Measurements from ENCODE around the gene TMEM147. TPM values are rescaled to one million over a fixed set of nuclear protein-coding genes. Genes with fewer than 3 reads are reported as not detected.

TMEM147 gene
- total and polyA plus RNA-seq, 2 of the 4 experiments (the other 2 are of a cell fraction): 67.6 to 108 TPM

DNA sequence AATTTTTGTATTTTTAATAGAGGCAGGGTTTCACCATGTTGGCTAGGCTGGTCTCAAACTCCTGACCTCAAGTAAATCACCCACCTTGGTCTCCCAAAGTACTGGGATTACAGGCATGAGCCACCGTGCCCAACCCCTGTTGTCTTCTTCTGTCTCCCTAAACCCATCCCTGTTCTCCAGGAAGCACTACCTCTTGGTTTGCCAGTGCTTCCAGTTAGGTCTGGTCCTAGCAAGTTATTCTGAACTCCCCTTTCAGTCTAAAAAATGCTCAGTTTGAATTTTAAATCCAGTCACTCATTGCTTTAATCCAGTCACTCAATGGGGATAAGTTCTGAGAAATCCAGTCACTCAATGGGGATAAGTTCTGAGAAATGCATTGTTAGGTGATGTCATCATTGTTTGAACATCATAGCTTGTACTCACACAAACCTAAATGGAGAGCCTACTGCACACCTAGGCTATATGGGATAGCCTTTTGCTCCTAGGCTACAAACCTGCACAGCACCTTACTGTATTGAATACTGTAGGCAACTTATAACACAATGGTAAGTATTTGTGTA lies 26.1 kb downstream of the TMEM147 start:
- Histone ChIP-seq H4K20me1 (ENCODE audit: insufficient read depth, low read length) (no peaks in the 10 kb centered on the region), H3K9me1 (ENCODE audit: insufficient read depth, low read length) (no peaks in the 10 kb centered on the region), H3K27me3 (ENCODE audit: control insufficient read depth, insufficient read depth, low read length) (peaks cover 9% of the 10 kb centered on the region), H2BK15ac (ENCODE audit: low read depth, low read length) (no peak overlapping the region), H2BK120ac (ENCODE audit: low read depth, low read length) (no peak overlapping the region), H3K23ac (ENCODE audit: low read depth, low read length) (no peak overlapping the region), H3K9ac (ENCODE audit: low read depth, low read length) (no peak overlapping the region), H2BK5ac (ENCODE audit: low read depth, low read length, poor library complexity, severe bottlenecking) (no peak overlapping the region), H2BK20ac (ENCODE audit: low read depth, low read length) (no peak overlapping the region), H3K18ac (ENCODE audit: low read depth, low read length) (no peak overlapping the region), H3K4me2 (ENCODE audit: low read depth, low read length) (no peak overlapping the region), H3K4ac (ENCODE audit: low read depth, low read length) (no peak overlapping the region), H2AFZ (replicated peaks; ENCODE audit: low read length, poor library complexity) (no peak overlapping the region), H3K36me3 (ENCODE audit: control insufficient read depth, insufficient read depth, low read length) (no peaks in the 10 kb centered on the region), H3K56ac (ENCODE audit: extremely low read depth, insufficient read depth, low read length) (no peak overlapping the region), H2AK5ac (ENCODE audit: low read depth, low read length) (no peak overlapping the region), H3K9me3 (ENCODE audit: control insufficient read depth, insufficient read depth, low read length) (peaks cover 7% of the 10 kb centered on the region), H3K4me3 (ENCODE audit: insufficient read depth, low read depth, low read length) (no peak overlapping the region), H3K14ac (replicated peaks; ENCODE audit: low read depth, low read length) (no peak overlapping the region), H2AK9ac (replicated peaks; ENCODE audit: low read depth, low read length, poor library complexity) (no peak overlapping the region), H4K91ac (ENCODE audit: insufficient read depth, low read depth, low read length) (no peak overlapping the region), H4K8ac (ENCODE audit: low read depth in 2 of 2, low read length in 2 of 2) (no peak overlapping the region), H4K5ac (ENCODE audit: low read depth, low read length) (no peak overlapping the region), H3K79me1 (ENCODE audit: low read depth in 1 of 2, low read length in 2 of 2) (no peaks in the 10 kb centered on the region), H3K27ac (ENCODE audit: insufficient read depth, low read length) (no peak overlapping the region), H3K4me1 (ENCODE audit: control insufficient read depth, insufficient read depth, low read length) (no peaks in the 10 kb centered on the region)
- WGBS, 2 experiments (ENCODE audit: extremely low coverage in 2 of 2, insufficient read length in 1 of 2): 67% methylated on average over 1 of the region's 1 CpG; no CpG with 5 or more reads in 1 of the 2 experiments
- in situ Hi-C loops (cut with MboI; ENCODE audit: low sequenced_read_pairs) (no loop called here), dilution Hi-C loops (cut with HindIII; ENCODE audit: low sequenced_read_pairs, unreplicated experiment) (no loop called here), intact Hi-C loops (cut with micrococcal nuclease) (no loop called here)
- ChIA-PET CTCF (no interaction called here), POLR2A (ENCODE audit: unreplicated experiment) (no interaction called here)
- ATAC-seq (ENCODE audit: low read depth): no peak
- no peak for DNase-seq
- no TSS peak for BruUV-seq (replicated peaks)
- TF ChIP-seq MXI1 (IDR thresholded peaks at IDR 0.05; ENCODE audit: borderline replicate concordance, low read depth, low read length) (no peak), RAD21 (IDR thresholded peaks at IDR 0.05; ENCODE audit: low read length) (no peak), POLR2A (IDR thresholded peaks at IDR 0.05; ENCODE audit: low read depth, low read length) (no peak), NFE2L2 (IDR thresholded peaks at IDR 0.05; ENCODE audit: low read depth, low read length) (no peak), MAFK (IDR thresholded peaks at IDR 0.05; ENCODE audit: low read depth, low read length) (no peak), BHLHE40 (IDR thresholded peaks at IDR 0.05; ENCODE audit: low read depth, low read length) (no peak), CHD1 (IDR thresholded peaks at IDR 0.05; ENCODE audit: low read depth, low read length) (no peak), RCOR1 (IDR thresholded peaks at IDR 0.05; ENCODE audit: insufficient replicate concordance, low read length) (no peak), SMC3 (IDR thresholded peaks at IDR 0.05; ENCODE audit: low read depth, low read length) (no peak), MAZ (IDR thresholded peaks at IDR 0.05; ENCODE audit: borderline replicate concordance, low read depth, low read length) (no peak), CEBPB (IDR thresholded peaks at IDR 0.05; ENCODE audit: low read depth, low read length) (no peak), RFX5 (IDR thresholded peaks at IDR 0.05; ENCODE audit: low read depth, low read length) (no peak)
- TF ChIP-seq, protein P1, sequence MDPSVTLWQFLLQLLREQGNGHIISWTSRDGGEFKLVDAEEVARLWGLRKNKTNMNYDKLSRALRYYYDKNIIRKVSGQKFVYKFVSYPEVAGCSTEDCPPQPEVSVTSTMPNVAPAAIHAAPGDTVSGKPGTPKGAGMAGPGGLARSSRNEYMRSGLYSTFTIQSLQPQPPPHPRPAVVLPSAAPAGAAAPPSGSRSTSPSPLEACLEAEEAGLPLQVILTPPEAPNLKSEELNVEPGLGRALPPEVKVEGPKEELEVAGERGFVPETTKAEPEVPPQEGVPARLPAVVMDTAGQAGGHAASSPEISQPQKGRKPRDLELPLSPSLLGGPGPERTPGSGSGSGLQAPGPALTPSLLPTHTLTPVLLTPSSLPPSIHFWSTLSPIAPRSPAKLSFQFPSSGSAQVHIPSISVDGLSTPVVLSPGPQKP (IDR thresholded peaks at IDR 0.05; ENCODE audit: borderline replicate concordance, low read depth, low read length): no peak
- TF ChIP-seq, protein P2, sequence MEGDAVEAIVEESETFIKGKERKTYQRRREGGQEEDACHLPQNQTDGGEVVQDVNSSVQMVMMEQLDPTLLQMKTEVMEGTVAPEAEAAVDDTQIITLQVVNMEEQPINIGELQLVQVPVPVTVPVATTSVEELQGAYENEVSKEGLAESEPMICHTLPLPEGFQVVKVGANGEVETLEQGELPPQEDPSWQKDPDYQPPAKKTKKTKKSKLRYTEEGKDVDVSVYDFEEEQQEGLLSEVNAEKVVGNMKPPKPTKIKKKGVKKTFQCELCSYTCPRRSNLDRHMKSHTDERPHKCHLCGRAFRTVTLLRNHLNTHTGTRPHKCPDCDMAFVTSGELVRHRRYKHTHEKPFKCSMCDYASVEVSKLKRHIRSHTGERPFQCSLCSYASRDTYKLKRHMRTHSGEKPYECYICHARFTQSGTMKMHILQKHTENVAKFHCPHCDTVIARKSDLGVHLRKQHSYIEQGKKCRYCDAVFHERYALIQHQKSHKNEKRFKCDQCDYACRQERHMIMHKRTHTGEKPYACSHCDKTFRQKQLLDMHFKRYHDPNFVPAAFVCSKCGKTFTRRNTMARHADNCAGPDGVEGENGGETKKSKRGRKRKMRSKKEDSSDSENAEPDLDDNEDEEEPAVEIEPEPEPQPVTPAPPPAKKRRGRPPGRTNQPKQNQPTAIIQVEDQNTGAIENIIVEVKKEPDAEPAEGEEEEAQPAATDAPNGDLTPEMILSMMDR (conservative IDR thresholded peaks at IDR 0.05; ENCODE audit: low read depth, low read length): no peak
- TF ChIP-seq, protein P3, sequence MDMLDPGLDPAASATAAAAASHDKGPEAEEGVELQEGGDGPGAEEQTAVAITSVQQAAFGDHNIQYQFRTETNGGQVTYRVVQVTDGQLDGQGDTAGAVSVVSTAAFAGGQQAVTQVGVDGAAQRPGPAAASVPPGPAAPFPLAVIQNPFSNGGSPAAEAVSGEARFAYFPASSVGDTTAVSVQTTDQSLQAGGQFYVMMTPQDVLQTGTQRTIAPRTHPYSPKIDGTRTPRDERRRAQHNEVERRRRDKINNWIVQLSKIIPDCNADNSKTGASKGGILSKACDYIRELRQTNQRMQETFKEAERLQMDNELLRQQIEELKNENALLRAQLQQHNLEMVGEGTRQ (IDR thresholded peaks at IDR 0.05; ENCODE audit: low read depth, low read length): no peak
